Measurements from ENCODE around the gene DAAM2. TPM values are rescaled to one million over a fixed set of nuclear protein-coding genes. Genes with fewer than 3 reads are reported as not detected.

The DAAM2 gene
- total RNA-seq, 2 experiments from 2014 or later = not detected

GRCh38 chr6:39829331-39829730 lies 37.2 kb downstream of the DAAM2 start:
- no peak for DNase-seq
- no peaks in the 10 kb centered on the region for H3K4me1 Mint-ChIP-seq (ENCODE audit: low read depth)
- no peaks in the 10 kb centered on the region for H3K9me3 Mint-ChIP-seq
- Histone ChIP-seq H3K4me1 (ENCODE audit: insufficient read depth, low read length) (no peaks in the 10 kb centered on the region), H3K27me3 (ENCODE audit: control insufficient read depth in 1 of 2, insufficient read depth in 2 of 2, low read length in 2 of 2) (peaks cover 0 to 6% of the 10 kb centered on the region in 2 experiments), H3K36me3 (ENCODE audit: insufficient read depth, low read length) (no peaks in the 10 kb centered on the region), H3K4me3 (ENCODE audit: low read length) (no peak overlapping the region), H3K27ac (ENCODE audit: low read depth in 1 of 2, low read length in 2 of 2) (no peak overlapping the region), H3K9me3 (ENCODE audit: control insufficient read depth in 1 of 2, insufficient read depth in 1 of 2, low read length in 2 of 2) (peaks cover 0 to 5% of the 10 kb centered on the region in 2 experiments)
- ChIA-PET POLR2A (no interaction called here), CTCF (no interaction called here)
- H3K27me3 Mint-ChIP-seq = peaks cover 15% of the 10 kb centered on the region
- H3K27ac Mint-ChIP-seq = no peak overlapping the region
- TF ChIP-seq, protein P1, sequence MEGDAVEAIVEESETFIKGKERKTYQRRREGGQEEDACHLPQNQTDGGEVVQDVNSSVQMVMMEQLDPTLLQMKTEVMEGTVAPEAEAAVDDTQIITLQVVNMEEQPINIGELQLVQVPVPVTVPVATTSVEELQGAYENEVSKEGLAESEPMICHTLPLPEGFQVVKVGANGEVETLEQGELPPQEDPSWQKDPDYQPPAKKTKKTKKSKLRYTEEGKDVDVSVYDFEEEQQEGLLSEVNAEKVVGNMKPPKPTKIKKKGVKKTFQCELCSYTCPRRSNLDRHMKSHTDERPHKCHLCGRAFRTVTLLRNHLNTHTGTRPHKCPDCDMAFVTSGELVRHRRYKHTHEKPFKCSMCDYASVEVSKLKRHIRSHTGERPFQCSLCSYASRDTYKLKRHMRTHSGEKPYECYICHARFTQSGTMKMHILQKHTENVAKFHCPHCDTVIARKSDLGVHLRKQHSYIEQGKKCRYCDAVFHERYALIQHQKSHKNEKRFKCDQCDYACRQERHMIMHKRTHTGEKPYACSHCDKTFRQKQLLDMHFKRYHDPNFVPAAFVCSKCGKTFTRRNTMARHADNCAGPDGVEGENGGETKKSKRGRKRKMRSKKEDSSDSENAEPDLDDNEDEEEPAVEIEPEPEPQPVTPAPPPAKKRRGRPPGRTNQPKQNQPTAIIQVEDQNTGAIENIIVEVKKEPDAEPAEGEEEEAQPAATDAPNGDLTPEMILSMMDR (IDR thresholded peaks at IDR 0.05) = no peak
- H3K36me3 Mint-ChIP-seq (ENCODE audit: low read depth) = no peaks in the 10 kb centered on the region
- H3K4me3 Mint-ChIP-seq = no peak overlapping the region
- intact Hi-C loops (cut with DNase I, micrococcal nuclease) = no loop called here
- no peak for ATAC-seq (ENCODE audit: poor library complexity)

DNA sequence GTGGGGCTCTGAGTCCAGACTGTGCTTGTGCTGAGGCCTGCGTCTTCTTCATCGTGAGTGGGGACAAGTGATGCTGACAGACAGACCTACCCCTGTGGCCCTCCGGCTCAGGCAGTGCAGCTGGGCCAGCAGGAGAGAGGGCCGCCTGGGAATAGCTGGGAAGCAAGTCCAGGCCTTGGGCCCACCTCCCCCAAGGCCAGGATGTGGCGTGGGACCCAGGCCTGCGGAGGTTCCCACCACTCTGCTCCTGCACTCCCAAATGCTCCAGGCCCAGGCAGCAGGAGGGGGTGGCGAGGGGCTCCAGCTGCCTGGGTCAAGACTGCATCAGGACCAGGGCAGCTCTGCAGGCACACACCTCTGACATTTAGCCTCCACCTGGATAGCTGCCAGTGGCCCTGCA lies 38.3 kb downstream of the DAAM2 start:
- H3K4me3 ChIP-seq (ENCODE audit: low read length) = no peak overlapping the region

DNA sequence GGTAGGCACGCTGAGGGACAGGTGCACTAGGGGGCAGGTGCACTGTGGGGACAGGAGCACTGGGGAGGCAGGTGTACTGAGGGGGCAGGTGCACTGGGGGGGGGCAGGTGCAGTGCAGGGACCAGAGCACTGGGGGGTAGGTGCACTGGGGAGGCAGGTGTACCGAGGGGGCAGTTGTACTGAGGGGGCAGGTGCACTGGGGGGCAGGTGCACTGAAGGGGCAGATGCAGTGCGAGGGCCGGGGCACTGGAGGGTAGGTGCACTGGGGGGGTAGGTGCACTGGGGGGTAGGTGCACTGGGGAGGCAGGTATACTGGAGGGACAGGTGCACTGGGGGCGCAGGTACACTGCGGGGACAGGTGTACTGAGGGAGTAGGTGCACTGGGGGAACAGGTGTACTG lies 39.5 kb downstream of the DAAM2 start:
- H3K36me3 ChIP-seq (ENCODE audit: insufficient read depth, low read length) = no peaks in the 10 kb centered on the region
- H3K9me3 Mint-ChIP-seq = no peaks in the 10 kb centered on the region
- no peak overlapping the region for H3K27ac ChIP-seq (ENCODE audit: low read depth in 1 of 2, low read length in 2 of 2)
- no peaks in the 10 kb centered on the region for H3K36me3 Mint-ChIP-seq (ENCODE audit: low read depth)
- H3K4me1 ChIP-seq (ENCODE audit: insufficient read depth, low read length) = no peaks in the 10 kb centered on the region
- no peak overlapping the region for H3K4me3 Mint-ChIP-seq
- no peak overlapping the region for H3K27ac Mint-ChIP-seq
- intact Hi-C loops (cut with DNase I, micrococcal nuclease) = no loop called here
- ATAC-seq (ENCODE audit: poor library complexity) (no peak), DNase-seq (no peak)
- H3K27me3 ChIP-seq (ENCODE audit: control insufficient read depth in 1 of 2, insufficient read depth in 2 of 2, low read length in 2 of 2) = peaks cover 0 to 6% of the 10 kb centered on the region in 2 experiments
- TF ChIP-seq, protein P1 (IDR thresholded peaks at IDR 0.05) = no peak
- peaks cover 0 to 5% of the 10 kb centered on the region in 2 experiments for H3K9me3 ChIP-seq (ENCODE audit: control insufficient read depth in 1 of 2, insufficient read depth in 1 of 2, low read length in 2 of 2)
- no peak overlapping the region for H3K4me3 ChIP-seq (ENCODE audit: low read length)
- peaks cover 35% of the 10 kb centered on the region for H3K27me3 Mint-ChIP-seq
- no peaks in the 10 kb centered on the region for H3K4me1 Mint-ChIP-seq (ENCODE audit: low read depth)
- CTCF ChIA-PET = no interaction called here
- POLR2A ChIA-PET = no interaction called here

More for the DNA sequence above, 38.3 kb downstream of the DAAM2 start:
- Mint-ChIP-seq H3K27ac (no peak overlapping the region), H3K9me3 (no peaks in the 10 kb centered on the region), H3K27me3 (peaks cover 26% of the 10 kb centered on the region), H3K4me3 (no peak overlapping the region), H3K4me1 (ENCODE audit: low read depth) (no peaks in the 10 kb centered on the region), H3K36me3 (ENCODE audit: low read depth) (no peaks in the 10 kb centered on the region)
- no peak overlapping the region for H3K27ac ChIP-seq (ENCODE audit: low read depth in 1 of 2, low read length in 2 of 2)
- TF ChIP-seq, protein P1 (IDR thresholded peaks at IDR 0.05) = no peak
- ChIA-PET CTCF (no interaction called here), POLR2A (no interaction called here)
- no peak for ATAC-seq (ENCODE audit: poor library complexity)
- no peaks in the 10 kb centered on the region for H3K36me3 ChIP-seq (ENCODE audit: insufficient read depth, low read length)
- H3K9me3 ChIP-seq (ENCODE audit: control insufficient read depth in 1 of 2, insufficient read depth in 1 of 2, low read length in 2 of 2) = peaks cover 0 to 5% of the 10 kb centered on the region in 2 experiments
- intact Hi-C loops (cut with DNase I, micrococcal nuclease) = no loop called here
- peaks cover 0 to 6% of the 10 kb centered on the region in 2 experiments for H3K27me3 ChIP-seq (ENCODE audit: control insufficient read depth in 1 of 2, insufficient read depth in 2 of 2, low read length in 2 of 2)
- no peak for DNase-seq
- no peaks in the 10 kb centered on the region for H3K4me1 ChIP-seq (ENCODE audit: insufficient read depth, low read length)
